NCI-H146 treated with DMSO at 0.1 percent for 48 hours (cell line): ENCODE measurements around the gene REN.

ENCODE experiments used
- DNase-seq: peaks from one replicate; lab custom pipeline; 2025; ENCODE audit not compliant: unreplicated experiment; lab: John Stamatoyannopoulos, UW

REN gene

GRCh38 chr1:204134103-204134502, 32.0 kb downstream of the REN start:
- DNase-seq = no peak

GRCh38 chr1:204132718-204133117, 33.4 kb downstream of the REN start:
- DNase-seq = no peak

DNA sequence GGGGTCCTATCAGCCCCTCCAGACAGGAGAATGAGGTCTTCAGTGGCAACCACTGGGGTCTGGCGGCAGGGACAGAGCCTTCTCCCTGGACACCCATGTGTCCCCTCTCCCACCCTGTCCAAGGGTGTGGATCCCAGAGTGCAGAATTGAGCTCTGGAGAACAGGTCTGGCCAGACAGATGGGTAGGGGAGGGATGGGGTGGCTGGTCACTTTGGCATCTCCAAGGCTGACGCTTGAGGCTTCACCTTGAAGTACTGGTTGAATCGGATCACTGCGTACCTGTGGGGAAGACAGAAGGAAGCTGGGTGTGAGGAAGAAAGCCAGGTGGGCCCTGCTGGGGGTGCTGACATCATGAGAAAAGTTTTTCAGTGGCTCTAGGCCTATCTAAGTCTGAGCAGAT, 34.2 kb downstream of the REN start:
- no peak for DNase-seq

GRCh38 chr1:204130981-204131892, 34.9 kb downstream of the REN start:
- DNase-seq = no peak

- DNase-seq = peak; percentile 40
These were observed 36.0 kb downstream of the REN start for GRCh38 chr1:204130178-204130577.

GRCh38 chr1:204128964-204129896, 36.9 kb downstream of the REN start:
- DNase-seq = peak; percentile 46

- DNase-seq = no peak
These were observed 37.6 kb downstream of the REN start for GRCh38 chr1:204128464-204128963.

GRCh38 chr1:204127597-204128242, 38.4 kb downstream of the REN start:
- peak; percentile 7 for DNase-seq

DNA sequence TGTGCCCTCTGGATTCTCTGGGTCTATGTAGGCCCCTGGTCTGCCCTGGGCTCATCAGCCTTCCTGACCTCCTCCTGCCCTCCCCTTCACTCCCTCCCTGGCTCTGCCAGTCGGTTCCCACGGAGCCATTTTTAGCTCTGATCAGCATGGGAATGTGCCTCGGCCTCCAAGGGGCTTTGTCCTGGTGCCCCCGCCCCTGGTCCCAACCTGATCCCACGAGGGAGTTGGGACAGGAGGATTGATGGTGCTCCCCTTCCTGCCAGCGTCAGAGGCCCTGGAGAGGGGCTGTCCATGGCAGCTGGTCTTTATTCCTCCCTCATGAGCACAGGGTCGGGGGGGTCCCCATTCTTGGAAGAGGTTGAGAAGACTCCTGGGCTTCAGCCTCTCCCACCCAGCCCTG, 39.2 kb downstream of the REN start:
- no peak for DNase-seq

DNA sequence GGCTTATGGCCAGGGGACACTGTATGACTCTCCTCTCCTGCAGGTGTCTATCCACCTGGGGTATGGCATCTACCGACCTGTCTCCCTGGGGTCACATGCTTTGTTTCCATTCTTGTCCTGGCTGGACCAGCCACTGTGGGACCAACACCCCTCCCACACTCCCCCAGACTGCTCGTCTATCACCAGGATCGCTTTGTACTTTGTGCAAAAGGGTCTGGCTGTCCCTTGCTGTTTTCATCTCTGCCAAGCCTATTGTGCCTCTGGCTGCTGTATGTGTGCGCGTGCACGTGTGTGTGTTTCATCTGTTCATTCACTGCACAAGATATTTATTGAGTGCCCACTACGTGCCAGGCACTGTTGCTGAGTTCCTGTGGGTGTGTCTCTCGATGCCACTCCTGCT, 39.8 kb downstream of the REN start:
- DNase-seq = no peak

- DNase-seq = no peak
These were observed 40.3 kb downstream of the REN start for GRCh38 chr1:204125759-204126351.

DNA sequence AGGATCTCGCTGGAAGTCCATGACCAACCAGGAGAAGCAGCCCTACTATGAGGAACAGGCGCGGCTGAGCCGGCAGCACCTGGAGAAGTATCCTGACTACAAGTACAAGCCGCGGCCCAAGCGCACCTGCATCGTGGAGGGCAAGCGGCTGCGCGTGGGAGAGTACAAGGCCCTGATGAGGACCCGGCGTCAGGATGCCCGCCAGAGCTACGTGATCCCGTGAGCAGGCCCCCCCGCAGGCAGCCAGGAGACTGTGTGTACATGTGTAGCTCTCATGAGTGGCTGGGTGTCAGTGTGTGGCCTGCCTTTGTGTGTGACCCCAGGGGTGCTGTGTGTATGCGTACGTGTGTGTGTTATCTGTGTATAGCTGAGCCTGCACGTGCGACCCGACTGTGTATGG, 41.5 kb downstream of the REN start:
- no peak for DNase-seq

- DNase-seq = no peak
These were observed 42.8 kb downstream of the REN start for GRCh38 chr1:204123376-204123775.

- no peak for DNase-seq
These were observed 44.1 kb downstream of the REN start for GRCh38 chr1:204121840-204122555.

- DNase-seq = no peak
These were observed 49.6 kb downstream of the REN start for GRCh38 chr1:204116539-204116938.

DNA sequence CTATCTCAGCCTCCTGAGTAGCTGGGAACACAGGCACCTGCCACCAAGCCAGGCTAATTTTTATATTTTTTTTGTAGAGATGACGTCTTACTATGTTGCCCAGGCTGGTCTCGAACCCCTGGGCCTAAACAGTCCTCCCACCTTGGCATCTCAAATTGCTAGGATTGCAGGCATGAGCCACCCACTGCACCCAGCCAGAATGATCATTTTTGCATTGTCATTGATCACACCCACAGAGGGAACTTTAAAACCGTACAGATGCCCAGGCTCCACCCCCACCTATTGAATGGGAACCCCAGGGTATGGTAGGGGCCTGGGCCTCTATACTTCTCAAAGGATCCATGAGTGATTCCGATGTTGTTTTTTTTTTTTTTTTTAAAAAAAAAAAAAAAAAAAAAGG, 51.0 kb downstream of the REN start:
- no peak for DNase-seq

- DNase-seq = no peak
These were observed 51.5 kb downstream of the REN start for GRCh38 chr1:204114606-204115005.

DNA sequence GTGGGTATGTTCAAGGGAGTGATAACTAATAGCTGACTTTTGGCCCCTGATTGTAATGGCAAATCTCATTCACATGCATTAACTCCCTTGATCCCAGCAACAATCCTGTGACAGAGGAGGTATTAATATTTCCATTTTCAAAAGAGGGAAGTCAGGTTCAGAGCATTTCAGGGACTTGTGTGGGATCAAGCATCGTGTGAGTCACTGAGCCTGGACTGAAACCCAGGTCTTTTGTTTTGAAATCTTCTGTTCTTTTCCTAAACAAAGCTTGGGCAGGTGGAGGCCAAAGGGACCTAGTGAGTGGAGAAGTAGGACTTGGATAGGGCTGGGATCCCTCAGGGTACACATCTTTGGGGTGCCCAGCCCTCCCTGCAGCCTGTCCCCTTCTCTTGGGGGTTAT, 52.2 kb downstream of the REN start:
- DNase-seq = no peak

DNA sequence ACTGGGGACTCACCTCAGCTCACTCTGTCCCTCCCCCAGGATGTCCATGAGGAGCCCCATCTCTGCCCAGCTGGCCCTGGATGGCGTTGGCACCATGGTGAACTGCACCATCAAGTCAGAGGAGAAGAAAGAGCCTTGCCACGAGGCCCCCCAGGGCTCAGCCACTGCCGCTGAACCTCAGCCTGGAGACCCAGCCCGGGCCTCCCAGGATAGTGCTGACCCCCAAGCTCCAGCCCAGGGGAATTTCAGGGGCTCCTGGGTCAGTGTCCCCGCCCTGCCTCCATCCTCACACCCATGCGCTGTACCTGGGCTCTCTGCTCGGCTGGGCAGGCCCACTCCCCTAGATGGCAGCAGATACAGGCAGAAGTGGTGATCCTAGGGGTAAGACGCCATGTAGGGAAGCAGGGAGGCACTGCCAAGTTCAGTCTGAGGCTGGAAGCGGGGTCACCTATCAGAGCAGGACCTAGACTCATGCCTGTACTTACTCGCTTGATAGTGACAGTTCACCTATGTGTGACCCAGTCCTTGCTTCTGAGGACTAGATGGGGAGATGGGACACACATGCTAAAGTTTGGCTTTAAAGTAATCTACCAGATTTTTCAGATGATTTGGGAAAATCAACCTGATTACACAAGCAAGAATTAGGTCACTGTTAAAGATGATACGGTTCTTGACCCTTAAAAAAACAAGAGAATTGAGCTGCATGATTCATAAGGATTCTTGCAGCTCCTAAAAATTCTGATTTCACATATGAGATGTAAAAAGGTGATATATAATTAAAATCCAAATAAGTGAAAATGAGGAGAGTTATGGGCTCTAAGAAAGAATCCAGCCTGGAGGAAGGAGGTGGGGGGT, 53.0 kb downstream of the REN start:
- no peak for DNase-seq
